H1 (cell line): ENCODE results near the gene GBE1. TPM values are rescaled to one million over a fixed set of nuclear protein-coding genes. Genes with fewer than 3 reads are reported as not detected.

ENCODE experiments used
- CTCF ChIP-seq, 3 experiments: IDR thresholded peaks; 1 replicate in 2 of 3; 2 replicates in 1 of 3; pipeline versions ENCODE4 v1.5.1 to v1.6.1; 2011; ENCODE audit warnings: low read length in 3 of 3, mild to moderate bottlenecking in 3 of 3, inconsistent platforms in 2 of 3, low read depth in 1 of 3, moderate library complexity in 1 of 3; ENCODE audit not compliant: insufficient read depth in 1 of 3; ENCODE audit errors: control extremely low read depth in 1 of 3
- polyA plus RNA-seq, 7 experiments: library from polyadenylated mRNA; depleted of rRNA in 3 of 7; stranded (reverse) in 5 of 7; unstranded in 2 of 7; fragments of >200 nt in 5 of 7; fragments of 200-250 nt in 2 of 7; gene quantifications; 1 replicate in 5 of 7; 2 replicates in 1 of 7; 4 replicates in 1 of 7; pipeline versions ENCODE4 v1.2.1 to v1.2.3, GENCODE V29; 2011 to 2013; ENCODE audit warnings: missing spikeins in 2 of 7, mixed read lengths in 2 of 7
- total RNA-seq: library from RNA; stranded (reverse); fragmentation: NEBNext Ultra II Directional; extraction: Animal tissue kit (Norgen Biotek cat#: 25700); gene quantifications from 2 replicates; pipeline ENCODE4 v1.2.1, GENCODE V29; 2021

The GBE1 gene
- total and polyA plus RNA-seq, 2 of the 8 experiments (the other 6 are each of a cell fraction or from before 2014, with no cell fraction given) = 3.3 to 7.3 TPM

DNA sequence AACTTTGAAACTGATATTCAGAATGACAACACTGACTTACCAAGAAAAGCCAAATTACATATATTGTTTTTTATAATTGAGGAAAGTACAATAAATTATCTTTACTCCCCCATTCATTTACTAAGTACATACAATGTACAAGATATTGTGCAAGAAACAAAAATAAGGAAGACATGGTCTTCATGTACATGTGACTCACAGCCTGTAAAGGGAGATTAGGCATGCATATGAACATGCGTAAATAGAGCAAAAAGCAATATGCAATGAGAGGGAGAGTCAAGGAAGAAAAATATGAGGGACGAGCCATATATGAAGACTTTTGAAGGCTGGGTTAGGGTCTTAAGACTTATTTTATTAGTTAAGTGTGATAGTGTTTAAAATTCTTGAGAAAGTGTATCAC is 258.4 kb downstream of the GBE1 start (continued):
- no peak for TF ChIP-seq CTCF (IDR thresholded peaks at IDR 0.05; ENCODE audit: control extremely low read depth in 1 of 3, insufficient read depth in 1 of 3, low read depth in 1 of 3, low read length in 3 of 3)
